ENCODE data around the gene SLC39A7. TPM values are rescaled to one million over a fixed set of nuclear protein-coding genes. Genes with fewer than 3 reads are reported as not detected.

The SLC39A7 gene
- total RNA-seq, 6 donors from 2014 or later: 37.7 to 104 (median 86.7) TPM

- WGBS, 2 donors: 81 to 82% methylated on average over 5 to 9 of the region's 9 CpGs
Observed at GRCh38 chr6:33185190-33185589, 15.5 kb upstream of the SLC39A7 start.

GRCh38 chr6:33185654-33186187 lies 14.9 kb upstream of the SLC39A7 start:
- Histone ChIP-seq H3K9me3 (no peaks in the 10 kb centered on the region), H3K4me1 (peaks cover 0 to 6% (median 5%) of the 10 kb centered on the region in 4 donors), H3K27ac (no peak overlapping the region), H3K4me3 (no peak overlapping the region), H3K36me3 (no peaks in the 10 kb centered on the region), H3K27me3 (no peaks in the 10 kb centered on the region)
- ATAC-seq (ENCODE audit: low FRiP score in 2 of 2) (no peak), DNase-seq (no peak)
- WGBS, 2 donors: 83 to 84% methylated on average over 4 of the region's 4 CpGs
- TF ChIP-seq CTCF (IDR thresholded peaks at IDR 0.05): no peak
- TF ChIP-seq POLR2A (IDR thresholded peaks at IDR 0.05): no peak
- no peak for TF ChIP-seq POLR2AphosphoS5 (IDR thresholded peaks at IDR 0.05)
- TF ChIP-seq EP300 (IDR thresholded peaks at IDR 0.05): no peak

More at GRCh38 chr6:33185190-33185589, 15.5 kb upstream of the SLC39A7 start:
- Histone ChIP-seq H3K36me3 (no peaks in the 10 kb centered on the region), H3K27me3 (no peaks in the 10 kb centered on the region), H3K27ac (no peak overlapping the region), H3K4me3 (no peak overlapping the region), H3K4me1 (peaks cover 0 to 6% (median 5%) of the 10 kb centered on the region in 4 donors), H3K9me3 (no peaks in the 10 kb centered on the region)
- ATAC-seq (ENCODE audit: low FRiP score in 2 of 2) (no peak), DNase-seq (peak in 1 of 2 donors; percentile 49)
- no peak for TF ChIP-seq POLR2AphosphoS5 (IDR thresholded peaks at IDR 0.05)
- no peak for TF ChIP-seq EP300 (IDR thresholded peaks at IDR 0.05)
- no peak for TF ChIP-seq CTCF (IDR thresholded peaks at IDR 0.05)
- no peak for TF ChIP-seq POLR2A (IDR thresholded peaks at IDR 0.05)

GRCh38 chr6:33187809-33188208 lies 12.9 kb upstream of the SLC39A7 start:
- ATAC-seq (ENCODE audit: low FRiP score in 2 of 2) (no peak), DNase-seq (no peak)
- Histone ChIP-seq H3K9me3 (no peaks in the 10 kb centered on the region), H3K4me1 (peaks cover 9 to 16% (median 15%) of the 10 kb centered on the region in 4 donors), H3K4me3 (no peak overlapping the region), H3K27me3 (peaks cover 0 to 14% (median 9%) of the 10 kb centered on the region in 4 donors), H3K36me3 (no peaks in the 10 kb centered on the region), H3K27ac (no peak overlapping the region)
- TF ChIP-seq POLR2A (IDR thresholded peaks at IDR 0.05): no peak
- no peak for TF ChIP-seq CTCF (IDR thresholded peaks at IDR 0.05)
- no peak for TF ChIP-seq EP300 (IDR thresholded peaks at IDR 0.05)
- TF ChIP-seq POLR2AphosphoS5 (IDR thresholded peaks at IDR 0.05): no peak
- 85 to 100% methylated on average over 1 of the region's 1 CpG for WGBS, 2 donors

- no peaks in the 10 kb centered on the region for H3K9me3 ChIP-seq
- 84 to 90% methylated on average over 7 to 8 of the region's 8 CpGs for WGBS, 2 donors
- peaks cover 0 to 14% (median 9%) of the 10 kb centered on the region in 4 donors for H3K27me3 ChIP-seq
- no peak overlapping the region for H3K27ac ChIP-seq
- TF ChIP-seq EP300 (IDR thresholded peaks at IDR 0.05) (no peak), POLR2A (IDR thresholded peaks at IDR 0.05) (no peak), POLR2AphosphoS5 (IDR thresholded peaks at IDR 0.05) (no peak), CTCF (IDR thresholded peaks at IDR 0.05) (no peak)
- DNase-seq (no peak), ATAC-seq (ENCODE audit: low FRiP score in 2 of 2) (no peak)
- H3K36me3 ChIP-seq: peaks cover 0 to 5% (median 3%) of the 10 kb centered on the region in 4 donors
- no peak overlapping the region for H3K4me3 ChIP-seq
- H3K4me1 ChIP-seq: peaks cover 17 to 20% (median 18%) of the 10 kb centered on the region in 4 donors
Observed at GRCh38 chr6:33189164-33189563, 11.5 kb upstream of the SLC39A7 start.

Data from upper lobe of left lung (tissue), 6 donors.